ENCODE results near the gene HMGN4. TPM values are rescaled to one million over a fixed set of nuclear protein-coding genes. Genes with fewer than 3 reads are reported as not detected.

The HMGN4 gene
- total and polyA plus RNA-seq, 2 of the 8 experiments (the other 6 are each of a cell fraction or from before 2014, with no cell fraction given): 23.4 to 66.4 TPM

DNA sequence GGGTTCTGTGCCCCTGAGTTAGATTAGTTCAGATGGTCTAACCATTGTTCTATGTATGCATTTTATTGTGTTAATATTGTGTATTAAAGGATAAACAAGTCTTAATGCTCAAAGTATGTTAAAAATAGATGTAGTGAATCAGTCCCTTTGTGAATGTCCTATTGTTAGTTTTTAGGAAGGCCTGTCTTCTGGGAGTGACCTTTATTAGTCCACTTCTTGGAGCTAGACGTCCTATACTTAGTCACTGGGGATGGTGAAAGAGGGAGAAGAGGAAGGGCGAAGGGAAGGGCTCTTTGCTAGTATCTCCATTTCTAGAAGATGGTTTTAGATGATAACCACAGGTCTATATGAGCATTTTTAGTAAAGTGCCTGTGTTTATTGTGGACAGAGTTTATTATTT, 12.3 kb upstream of the HMGN4 start (continued):
- no peak for TF ChIP-seq CHD7 (IDR thresholded peaks at IDR 0.05; ENCODE audit: insufficient replicate concordance, low read length)
- TF ChIP-seq SP2 (IDR thresholded peaks at IDR 0.05; ENCODE audit: low read length): no peak
- TF ChIP-seq RNF2 (IDR thresholded peaks at IDR 0.05; ENCODE audit: borderline replicate concordance, low read depth, low read length, missing control alignments, poor library complexity, severe bottlenecking): no peak
- TF ChIP-seq TCF12 (IDR thresholded peaks at IDR 0.05; ENCODE audit: low read depth, low read length): no peak
- TF ChIP-seq YY1 (IDR thresholded peaks at IDR 0.05; ENCODE audit: low read depth, low read length): no peak
- no peak for TF ChIP-seq SP4 (IDR thresholded peaks at IDR 0.05; ENCODE audit: low read length)
- no peak for TF ChIP-seq JUND (IDR thresholded peaks at IDR 0.05; ENCODE audit: low read length)
- no peak for TF ChIP-seq POU5F1 (IDR thresholded peaks at IDR 0.05; ENCODE audit: low read depth, low read length)
